ENCODE measurements around the gene GCLC. TPM values are rescaled to one million over a fixed set of nuclear protein-coding genes. Genes with fewer than 3 reads are reported as not detected.
"Not testable (repeated sequence)": the region's sequence is repeated elsewhere in the genome, so short reads cannot be mapped to it uniquely, and the experiment has no call there.

The GCLC gene
- total RNA-seq, 2 donors from 2014 or later, result 77.1 to 81.2 TPM

DNA sequence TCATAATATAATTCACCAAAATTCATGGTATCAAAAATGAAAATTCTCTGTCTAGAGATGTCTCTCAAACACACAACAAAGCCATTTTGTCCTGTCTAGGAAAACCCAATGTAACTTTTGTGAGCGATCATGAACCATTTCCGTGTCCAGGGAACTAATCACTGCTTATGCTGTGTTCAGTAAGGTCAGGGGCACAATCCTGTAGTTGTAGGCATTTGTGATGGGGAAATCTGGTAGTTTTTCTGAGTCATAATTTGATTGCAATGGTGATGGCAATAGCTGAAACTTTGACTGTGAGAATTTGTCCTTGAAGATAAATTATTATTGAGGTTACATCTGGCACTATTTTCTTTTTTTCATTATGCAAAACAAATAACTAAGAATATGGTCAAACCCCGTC lies 21.0 kb upstream of the GCLC start:
- TF ChIP-seq POLR2AphosphoS5 (IDR thresholded peaks at IDR 0.05) (no peak), POLR2A (IDR thresholded peaks at IDR 0.05) (no peak)
- TF ChIP-seq, protein P1, sequence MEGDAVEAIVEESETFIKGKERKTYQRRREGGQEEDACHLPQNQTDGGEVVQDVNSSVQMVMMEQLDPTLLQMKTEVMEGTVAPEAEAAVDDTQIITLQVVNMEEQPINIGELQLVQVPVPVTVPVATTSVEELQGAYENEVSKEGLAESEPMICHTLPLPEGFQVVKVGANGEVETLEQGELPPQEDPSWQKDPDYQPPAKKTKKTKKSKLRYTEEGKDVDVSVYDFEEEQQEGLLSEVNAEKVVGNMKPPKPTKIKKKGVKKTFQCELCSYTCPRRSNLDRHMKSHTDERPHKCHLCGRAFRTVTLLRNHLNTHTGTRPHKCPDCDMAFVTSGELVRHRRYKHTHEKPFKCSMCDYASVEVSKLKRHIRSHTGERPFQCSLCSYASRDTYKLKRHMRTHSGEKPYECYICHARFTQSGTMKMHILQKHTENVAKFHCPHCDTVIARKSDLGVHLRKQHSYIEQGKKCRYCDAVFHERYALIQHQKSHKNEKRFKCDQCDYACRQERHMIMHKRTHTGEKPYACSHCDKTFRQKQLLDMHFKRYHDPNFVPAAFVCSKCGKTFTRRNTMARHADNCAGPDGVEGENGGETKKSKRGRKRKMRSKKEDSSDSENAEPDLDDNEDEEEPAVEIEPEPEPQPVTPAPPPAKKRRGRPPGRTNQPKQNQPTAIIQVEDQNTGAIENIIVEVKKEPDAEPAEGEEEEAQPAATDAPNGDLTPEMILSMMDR (IDR thresholded peaks at IDR 0.05), result no peak
- no peak overlapping the region for H3K4me3 ChIP-seq

GRCh38 chr6:53564401-53565065 lies 19.6 kb upstream of the GCLC start:
- Histone ChIP-seq H3K4me1 (replicated peaks) (no peaks in the 10 kb centered on the region), H3K27me3 (replicated peaks; ENCODE audit: insufficient read depth) (no peaks in the 10 kb centered on the region), H3K9me3 (no peaks in the 10 kb centered on the region), H3K36me3 (no peaks in the 10 kb centered on the region), H3K27ac (no peak overlapping the region), H3K4me3 (no peak overlapping the region)
- no peak for TF ChIP-seq POLR2AphosphoS5 (IDR thresholded peaks at IDR 0.05)
- no peak for TF ChIP-seq POLR2A (IDR thresholded peaks at IDR 0.05)
- TF ChIP-seq, protein P1 (IDR thresholded peaks at IDR 0.05), result no peak
- intact Hi-C loops (cut with DNase I), result no loop called here
- WGBS, result 76% methylated on average over 2 of the region's 2 CpGs
- no peak for DNase-seq (ENCODE audit: low spot score)

More for the DNA sequence above, 21.0 kb upstream of the GCLC start:
- WGBS, result 98% methylated on average over 3 of the region's 3 CpGs
- H3K27ac ChIP-seq, result no peak overlapping the region
- H3K9me3 ChIP-seq, result no peaks in the 10 kb centered on the region
- intact Hi-C loops (cut with DNase I), result no loop called here
- DNase-seq (ENCODE audit: low spot score), result no peak
- H3K4me1 ChIP-seq (replicated peaks), result no peaks in the 10 kb centered on the region
- no peaks in the 10 kb centered on the region for H3K27me3 ChIP-seq (replicated peaks; ENCODE audit: insufficient read depth)
- H3K36me3 ChIP-seq, result no peaks in the 10 kb centered on the region

GRCh38 chr6:53556986-53557715 lies 12.2 kb upstream of the GCLC start:
- H3K27me3 ChIP-seq (replicated peaks; ENCODE audit: insufficient read depth), result no peaks in the 10 kb centered on the region
- 66% methylated on average over 2 of the region's 2 CpGs for WGBS
- H3K36me3 ChIP-seq, result no peaks in the 10 kb centered on the region
- H3K4me1 ChIP-seq (replicated peaks), result peaks cover 3% of the 10 kb centered on the region
- H3K4me3 ChIP-seq, result no peak overlapping the region
- no peaks in the 10 kb centered on the region for H3K9me3 ChIP-seq
- no peak for DNase-seq (ENCODE audit: low spot score)
- intact Hi-C loops (cut with DNase I), result no loop called here
- TF ChIP-seq, protein P1 (IDR thresholded peaks at IDR 0.05), result no peak
- no peak for TF ChIP-seq POLR2A (IDR thresholded peaks at IDR 0.05)
- TF ChIP-seq POLR2AphosphoS5 (IDR thresholded peaks at IDR 0.05), result no peak
- no peak overlapping the region for H3K27ac ChIP-seq

- H3K9me3 ChIP-seq; DNase-seq (ENCODE audit: low spot score); intact Hi-C loops (cut with DNase I); H3K4me3 ChIP-seq; H3K27me3 ChIP-seq (replicated peaks; ENCODE audit: insufficient read depth); H3K36me3 ChIP-seq; H3K4me1 ChIP-seq (replicated peaks); H3K27ac ChIP-seq: not testable (repeated sequence)
- 95% methylated on average over 3 of the region's 3 CpGs for WGBS
Observed at GRCh38 chr6:53553600-53553999, 8.7 kb upstream of the GCLC start.

GRCh38 chr6:53551681-53552080 lies 6.8 kb upstream of the GCLC start:
- H3K9me3 ChIP-seq; H3K27ac ChIP-seq; H3K27me3 ChIP-seq (replicated peaks; ENCODE audit: insufficient read depth); intact Hi-C loops (cut with DNase I); H3K4me3 ChIP-seq; H3K4me1 ChIP-seq (replicated peaks); H3K36me3 ChIP-seq; DNase-seq (ENCODE audit: low spot score): not testable (repeated sequence)
- 86% methylated on average over 7 of the region's 7 CpGs for WGBS
